Pancreas (tissue), 10 donors: ENCODE measurements around the gene KRT71. TPM values are rescaled to one million over a fixed set of nuclear protein-coding genes. Genes with fewer than 3 reads are reported as not detected.

Experiments
- ATAC-seq, 4 donors: fragments of 200-7000 bp; cut with Tn5 transposase; one replicate each; pipeline versions ENCODE4 v1.8.0 to v1.9.1; 2020; ENCODE audit warnings: mild to moderate bottlenecking in 4 of 4, moderate library complexity in 4 of 4
- DNase-seq, 6 donors: peaks; one replicate each; pipeline ENCODE4 v3.0.0-alpha.2; 2020
- FAIRE-seq: peaks from 2 replicates; lab custom pipeline; 2012; peaks lifted over from hg19 to GRCh38; lab: Jason Lieb, UNC
- H3K27ac ChIP-seq, 4 donors: fragments of 200-600 bp; sonication (generic); 1 replicate in 3 of 4; 2 replicates in 1 of 4; pipeline versions ENCODE4 v1.5.0 to v1.8.0; 2020
- H3K27me3 ChIP-seq, 4 donors: fragments of 200-600 bp; one replicate each; pipeline ENCODE4 v1.8.0; 2021
- H3K36me3 ChIP-seq, 3 donors: fragments of 200-600 bp; sonication (generic) in 1 of 3; one replicate each; pipeline versions ENCODE4 v1.5.0 to v1.8.0; 2020 to 2021
- H3K4me1 ChIP-seq, 3 donors: fragments of 200-600 bp; one replicate each; pipeline ENCODE4 v1.8.0; 2021
- H3K4me3 ChIP-seq, 4 donors: fragments of 200-600 bp; sonication (generic) in 2 of 4; one replicate each; pipeline versions ENCODE4 v1.5.0 to v1.8.0; 2020 to 2021
- H3K9me3 ChIP-seq, 4 donors: fragments of 200-600 bp; one replicate each; pipeline ENCODE4 v1.8.0; 2021
- WGBS, 2 donors: extraction: QIAGEN DNeasy Blood & Tissue Kit; methylation state at CpG; one replicate each; pipeline ENCODE4 v1.1.7; 2013; 5-methylcytosine and 5-hydroxymethylcytosine counted together
- intact Hi-C, 3 donors: fragments of 100-400 bp; cut with DNase I; formaldehyde crosslinking; loops; one replicate each; pipeline versions ENCODE4 v1.11.1 to v1.14.2; 2022
- polyA plus RNA-seq, 2 donors: library from polyadenylated mRNA; stranded (reverse); fragments of 200-250 nt; gene quantifications; one replicate each; pipeline ENCODE4 v1.2.3, GENCODE V29; 2013
- total RNA-seq, 6 donors: library from RNA; stranded (reverse); fragmentation: NEBNext Ultra II Directional in 4 of 6; extraction: Animal tissue kit (Norgen Biotek cat#: 25700) in 4 of 6; gene quantifications; one replicate each; pipeline versions ENCODE4 v1.2.1 to v1.2.4, GENCODE V29; 2021 to 2023
- TF ChIP-seq, protein P1 (sequence below), 4 donors: fragments of 200-600 bp; sonication (generic) in 3 of 4; IDR thresholded peaks; one replicate each; pipeline versions ENCODE4 v1.5.0 to v1.8.0; 2021; ENCODE audit warnings: antibody characterized with exemption in 4 of 4
- donor health status: healthy with polysubstance abuse.
- donor health status: DM: no; HTN: no; CAD: no; lungs with moderate emphysema.
- donor health status: DM: no; HTN: no; CAD: no.
- donor health status: control.
- donor health status: control.
- donor health status: Bipolar disorder and iron deficiency.
- donor health status: DM: yes; HTN: yes; CAD: no.
- donor health status: DM: no; HTN: no; CAD: no.
- donor health status: DM: no; HTN: no; CAD: no.
- donor health status: DM: yes; HTN: yes; CAD: no.

KRT71 gene
- total and polyA plus RNA-seq, 8 donors, result not detected

DNA sequence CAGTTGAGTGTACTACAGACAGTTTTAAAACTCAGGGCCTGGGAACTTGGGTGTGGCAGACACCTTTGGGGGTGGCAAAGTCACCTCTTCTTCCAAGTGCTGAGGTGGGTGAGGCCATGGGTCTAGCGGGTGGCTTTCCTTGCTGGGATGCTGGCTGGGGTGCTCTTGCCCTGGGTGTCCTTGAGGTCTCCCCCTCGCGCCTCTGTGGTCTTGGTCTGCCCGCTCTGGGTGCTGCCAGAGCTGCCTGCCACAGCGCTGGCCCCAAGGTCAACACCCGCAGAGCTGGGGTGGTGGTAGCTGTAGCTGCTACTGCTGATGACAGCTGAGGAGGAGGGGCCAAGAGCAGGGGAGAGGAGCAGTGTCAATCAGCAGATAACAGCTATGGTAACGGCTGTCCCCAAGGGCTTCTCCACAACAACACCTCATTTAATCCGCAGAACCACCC, 13.9 kb upstream of the KRT71 start:
- 27 to 29% methylated on average over 8 of the region's 8 CpGs for WGBS, 2 donors
- TF ChIP-seq, protein P1, sequence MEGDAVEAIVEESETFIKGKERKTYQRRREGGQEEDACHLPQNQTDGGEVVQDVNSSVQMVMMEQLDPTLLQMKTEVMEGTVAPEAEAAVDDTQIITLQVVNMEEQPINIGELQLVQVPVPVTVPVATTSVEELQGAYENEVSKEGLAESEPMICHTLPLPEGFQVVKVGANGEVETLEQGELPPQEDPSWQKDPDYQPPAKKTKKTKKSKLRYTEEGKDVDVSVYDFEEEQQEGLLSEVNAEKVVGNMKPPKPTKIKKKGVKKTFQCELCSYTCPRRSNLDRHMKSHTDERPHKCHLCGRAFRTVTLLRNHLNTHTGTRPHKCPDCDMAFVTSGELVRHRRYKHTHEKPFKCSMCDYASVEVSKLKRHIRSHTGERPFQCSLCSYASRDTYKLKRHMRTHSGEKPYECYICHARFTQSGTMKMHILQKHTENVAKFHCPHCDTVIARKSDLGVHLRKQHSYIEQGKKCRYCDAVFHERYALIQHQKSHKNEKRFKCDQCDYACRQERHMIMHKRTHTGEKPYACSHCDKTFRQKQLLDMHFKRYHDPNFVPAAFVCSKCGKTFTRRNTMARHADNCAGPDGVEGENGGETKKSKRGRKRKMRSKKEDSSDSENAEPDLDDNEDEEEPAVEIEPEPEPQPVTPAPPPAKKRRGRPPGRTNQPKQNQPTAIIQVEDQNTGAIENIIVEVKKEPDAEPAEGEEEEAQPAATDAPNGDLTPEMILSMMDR (IDR thresholded peaks at IDR 0.05), result no peak
- H3K36me3 ChIP-seq, result no peaks in the 10 kb centered on the region
- ATAC-seq (peak in 2 of 4 donors; percentile 17 to 34), FAIRE-seq (no peak), DNase-seq (peak in 1 of 6 donors; percentile 12)
- intact Hi-C loops, result no loop called here
- H3K9me3 ChIP-seq, result no peaks in the 10 kb centered on the region
- H3K27me3 ChIP-seq, result no peaks in the 10 kb centered on the region
- no peaks in the 10 kb centered on the region for H3K4me1 ChIP-seq
- no peak overlapping the region for H3K27ac ChIP-seq
- no peak overlapping the region for H3K4me3 ChIP-seq

DNA sequence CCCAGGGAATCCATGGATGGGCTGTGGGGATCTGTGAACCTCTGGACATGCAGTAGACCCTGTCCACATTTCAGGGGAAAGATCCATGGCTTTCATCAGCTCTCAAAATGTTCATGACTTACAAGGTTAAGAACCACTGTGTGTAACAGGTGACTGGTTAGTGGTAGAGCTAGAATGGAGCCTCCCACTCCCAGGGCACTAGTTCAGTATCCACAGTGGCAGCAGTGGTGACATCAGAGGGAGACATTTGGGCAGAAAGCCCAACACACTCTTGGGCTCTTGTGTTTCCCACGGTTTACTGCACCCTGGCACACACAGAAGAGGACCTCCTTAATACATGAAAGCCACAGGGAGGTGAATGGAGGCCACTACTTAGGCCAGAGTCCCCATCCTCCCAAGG, 11.6 kb upstream of the KRT71 start:
- intact Hi-C loops, result no loop called here
- DNase-seq (no peak), ATAC-seq (no peak), FAIRE-seq (no peak)
- no peaks in the 10 kb centered on the region for H3K4me1 ChIP-seq
- no peak overlapping the region for H3K4me3 ChIP-seq
- 52 to 69% methylated on average over 1 of the region's 1 CpG for WGBS, 2 donors
- H3K27me3 ChIP-seq, result no peaks in the 10 kb centered on the region
- H3K9me3 ChIP-seq, result no peaks in the 10 kb centered on the region
- no peak overlapping the region for H3K27ac ChIP-seq
- TF ChIP-seq, protein P1 (IDR thresholded peaks at IDR 0.05), result no peak
- no peaks in the 10 kb centered on the region for H3K36me3 ChIP-seq

DNA sequence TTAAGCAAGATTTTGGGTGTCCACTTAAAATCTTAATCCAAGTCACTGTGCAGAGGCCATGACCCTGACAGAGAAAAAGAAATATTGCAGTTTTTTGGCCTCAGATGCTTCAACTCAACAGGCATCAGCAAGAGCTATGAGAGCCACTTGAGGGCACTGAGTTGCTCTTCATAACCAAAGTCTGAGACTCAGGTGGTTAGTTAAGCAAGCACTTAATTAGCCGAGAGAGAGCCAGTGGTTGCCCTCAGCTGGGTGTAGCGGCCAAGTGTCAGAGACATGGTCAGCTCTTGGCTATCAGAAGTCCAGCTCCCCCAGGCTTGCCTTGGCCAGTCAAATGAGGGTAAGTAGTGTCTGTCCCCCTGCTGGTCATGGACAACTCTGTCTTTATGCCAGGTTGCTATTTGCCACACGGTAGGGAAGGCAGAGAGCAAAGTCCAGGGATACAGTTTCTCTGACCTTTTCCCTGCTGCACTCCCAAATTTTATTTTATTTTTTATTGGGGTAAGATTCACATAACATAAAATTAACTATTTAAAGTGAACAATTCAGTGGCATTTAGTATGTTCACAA, 9.0 kb upstream of the KRT71 start:
- no peaks in the 10 kb centered on the region for H3K9me3 ChIP-seq
- no peak overlapping the region for H3K27ac ChIP-seq
- TF ChIP-seq, protein P1 (IDR thresholded peaks at IDR 0.05), result peak in 1 of 4 donors; percentile 10
- ATAC-seq (peak in 1 of 4 donors; percentile 39), DNase-seq (no peak), FAIRE-seq (no peak)
- no peaks in the 10 kb centered on the region for H3K27me3 ChIP-seq
- intact Hi-C loops, result no loop called here
- no peaks in the 10 kb centered on the region for H3K4me1 ChIP-seq
- no peak overlapping the region for H3K4me3 ChIP-seq
- WGBS, 2 donors, result 62 to 65% methylated on average over 3 of the region's 3 CpGs
- H3K36me3 ChIP-seq, result no peaks in the 10 kb centered on the region

DNA sequence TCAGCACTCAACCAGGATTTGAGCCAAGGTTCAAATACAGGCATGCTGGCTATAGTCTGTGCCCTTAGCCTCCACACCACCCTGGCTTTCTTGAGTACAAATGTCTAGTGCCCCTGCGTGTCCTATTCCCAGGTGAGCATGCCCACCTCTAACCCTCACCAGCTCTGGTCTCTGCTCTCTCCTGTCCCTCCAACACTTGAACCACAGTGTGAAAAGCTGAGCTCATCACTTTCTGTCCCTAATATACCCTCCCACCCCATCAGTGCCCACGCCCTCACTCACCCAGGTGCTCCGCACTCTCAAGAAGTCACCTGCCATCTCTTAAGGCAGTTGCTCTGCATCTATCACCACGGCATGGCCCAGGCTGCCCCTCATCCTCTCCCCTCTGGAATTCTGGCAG, 7.0 kb upstream of the KRT71 start:
- no peak for FAIRE-seq
- Histone ChIP-seq H3K36me3 (no peaks in the 10 kb centered on the region), H3K27me3 (no peaks in the 10 kb centered on the region), H3K9me3 (no peaks in the 10 kb centered on the region), H3K4me1 (no peaks in the 10 kb centered on the region), H3K27ac (no peak overlapping the region), H3K4me3 (no peak overlapping the region)
- intact Hi-C loops, result no loop called here
- DNase-seq, result no peak
- TF ChIP-seq, protein P1 (IDR thresholded peaks at IDR 0.05), result no peak
- ATAC-seq, result no peak
- 73 to 74% methylated on average over 4 of the region's 4 CpGs for WGBS, 2 donors

DNA sequence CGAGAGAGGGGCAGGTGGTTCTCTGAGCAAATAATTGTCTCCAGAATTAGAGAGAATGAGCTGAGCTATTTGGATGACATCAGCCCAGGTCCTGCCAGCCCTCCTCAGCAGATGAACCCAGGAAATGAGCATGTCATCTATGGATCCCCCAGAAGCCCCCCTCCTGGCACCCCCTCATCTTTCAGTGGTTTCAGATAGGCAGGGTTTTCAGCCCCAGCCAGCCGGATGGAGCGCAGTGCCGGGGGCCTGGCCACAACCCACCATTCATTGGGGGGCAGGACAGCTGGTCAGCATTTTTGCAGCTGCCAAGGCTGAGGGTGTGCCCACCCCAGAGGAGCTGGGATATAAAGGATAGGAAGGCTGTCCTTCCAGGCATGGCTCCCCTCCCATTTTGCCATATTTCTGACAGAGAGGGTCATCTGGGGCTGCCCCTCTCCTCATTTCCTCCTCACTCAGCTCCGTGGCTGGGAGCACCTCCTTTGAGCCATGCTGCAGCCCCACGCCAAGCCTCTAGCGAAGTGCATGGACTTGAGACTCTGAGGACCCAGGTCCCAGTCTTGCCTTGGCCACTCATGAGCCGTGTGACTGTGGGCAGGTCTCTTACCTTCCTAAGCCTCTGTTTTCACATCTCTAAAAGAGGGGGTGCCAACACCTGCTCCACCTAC, 6.0 kb upstream of the KRT71 start:
- no peaks in the 10 kb centered on the region for H3K27me3 ChIP-seq
- H3K4me1 ChIP-seq, result no peaks in the 10 kb centered on the region
- H3K9me3 ChIP-seq, result no peaks in the 10 kb centered on the region
- FAIRE-seq (no peak), DNase-seq (no peak), ATAC-seq (no peak)
- intact Hi-C loops, result no loop called here
- H3K36me3 ChIP-seq, result no peaks in the 10 kb centered on the region
- 63 to 66% methylated on average over 8 of the region's 8 CpGs for WGBS, 2 donors
- H3K4me3 ChIP-seq, result no peak overlapping the region
- H3K27ac ChIP-seq, result no peak overlapping the region
- TF ChIP-seq, protein P1 (IDR thresholded peaks at IDR 0.05), result no peak
